Loucy (cell line): ENCODE data around the gene CAMTA1.

ENCODE experiments used
- H2AFZ ChIP-seq: fragments of 200-600 bp; sonication (generic); 2 replicates; pipeline ENCODE4 v1.6.0; 2016; ENCODE audit warnings: antibody characterized with exemption, mild to moderate bottlenecking, low read length, moderate library complexity
- H3F3A ChIP-seq: fragments of 200-600 bp; 2 replicates; pipeline ENCODE4 v1.6.0; 2016; ENCODE audit warnings: antibody characterized with exemption, low read depth, mild to moderate bottlenecking
- H3K27me3 ChIP-seq: fragments of 200-600 bp; sonication (generic); 2 replicates; pipeline ENCODE4 v1.6.1; 2014; ENCODE audit warnings: low read length, mild to moderate bottlenecking; ENCODE audit not compliant: insufficient read depth, poor library complexity, severe bottlenecking
- H3K36me3 ChIP-seq: fragments of 200-600 bp; sonication (generic); 2 replicates; pipeline ENCODE4 v1.6.1; 2016; ENCODE audit warnings: low read length; ENCODE audit not compliant: insufficient read depth
- H3K4me1 ChIP-seq: fragments of 200-600 bp; sonication (generic); 2 replicates; pipeline ENCODE4 v1.5.1; 2014; ENCODE audit warnings: low read length, mild to moderate bottlenecking; ENCODE audit not compliant: insufficient read depth, poor library complexity, severe bottlenecking
- H3K4me2 ChIP-seq: fragments of 200-600 bp; sonication (generic); 2 replicates; pipeline ENCODE4 v1.6.0; 2014; ENCODE audit warnings: antibody characterized with exemption, low read length, low read depth, mild to moderate bottlenecking; ENCODE audit not compliant: poor library complexity, severe bottlenecking
- H3K4me3 ChIP-seq: fragments of 200-600 bp; sonication (generic); 2 replicates; pipeline ENCODE4 v1.5.1; 2014; ENCODE audit warnings: low read length, mild to moderate bottlenecking, mixed read lengths; ENCODE audit not compliant: poor library complexity, severe bottlenecking
- H3K79me2 ChIP-seq: fragments of 200-600 bp; sonication (generic); 2 replicates; pipeline ENCODE4 v1.6.1; 2014; ENCODE audit warnings: low read length; ENCODE audit not compliant: insufficient read depth
- H3K9ac ChIP-seq: fragments of 200-600 bp; sonication (generic); 2 replicates; pipeline ENCODE4 v1.6.0; 2014; ENCODE audit warnings: mild to moderate bottlenecking, low read depth, low read length, moderate library complexity; ENCODE audit not compliant: poor library complexity, severe bottlenecking
- H3K9me2 ChIP-seq: fragments of 200-600 bp; sonication (generic); replicated peaks from 2 replicates; pipeline ENCODE4 v1.6.1; 2016; ENCODE audit warnings: low read depth, low read length, mixed read lengths
- H3K9me3 ChIP-seq: fragments of 200-600 bp; sonication (generic); 2 replicates; pipeline ENCODE4 v1.6.1; 2014; ENCODE audit warnings: mild to moderate bottlenecking, antibody characterized with exemption, low read length, low read depth; ENCODE audit not compliant: insufficient read depth
- H4K20me1 ChIP-seq: fragments of 200-600 bp; sonication (generic); 2 replicates; pipeline ENCODE4 v1.6.0; 2014; ENCODE audit warnings: antibody characterized with exemption, low read length, mild to moderate bottlenecking; ENCODE audit not compliant: insufficient read depth, poor library complexity, severe bottlenecking
- CTCF ChIP-seq: fragments of 200-600 bp; sonication (generic); conservative IDR thresholded peaks from 2 replicates; pipeline ENCODE4 v1.5.1; 2014; ENCODE audit warnings: mild to moderate bottlenecking, antibody characterized with exemption, low read length
- EZH2phosphoT487 ChIP-seq: fragments of 200-600 bp; IDR thresholded peaks from 2 replicates; pipeline ENCODE4 v1.6.1; 2018; ENCODE audit warnings: antibody characterized with exemption, mild to moderate bottlenecking, moderate library complexity, borderline replicate concordance

CAMTA1 gene

GRCh38 chr1:7366955-7367665, 581.9 kb downstream of the CAMTA1 start:
- Histone ChIP-seq H3K4me1 (no peaks in the 10 kb centered on the region), H3K4me3 (no peak overlapping the region), H2AFZ (no peak overlapping the region)

GRCh38 chr1:7369866-7370265, 584.6 kb downstream of the CAMTA1 start:
- no peaks in the 10 kb centered on the region for H3K27me3 ChIP-seq
- H3K9ac ChIP-seq, result no peak overlapping the region
- H3F3A ChIP-seq, result no peaks in the 10 kb centered on the region
- no peaks in the 10 kb centered on the region for H3K4me1 ChIP-seq
- H3K9me2 ChIP-seq, result no peaks in the 10 kb centered on the region
- no peak overlapping the region for H3K4me3 ChIP-seq
- H3K9me3 ChIP-seq, result no peaks in the 10 kb centered on the region; the same call in 1 of the 2 replicates
- TF ChIP-seq EZH2phosphoT487, result no peak
- TF ChIP-seq CTCF, result no peak
- H4K20me1 ChIP-seq, result no peaks in the 10 kb centered on the region
- no peaks in the 10 kb centered on the region for H3K79me2 ChIP-seq
- H3K36me3 ChIP-seq, result no peaks in the 10 kb centered on the region
- no peak overlapping the region for H2AFZ ChIP-seq
- H3K4me2 ChIP-seq, result no peak overlapping the region

More at GRCh38 chr1:7366955-7367665, 581.9 kb downstream of the CAMTA1 start:
- Histone ChIP-seq H3K36me3 (no peaks in the 10 kb centered on the region), H3F3A (no peaks in the 10 kb centered on the region), H3K27me3 (no peaks in the 10 kb centered on the region), H3K9me2 (no peaks in the 10 kb centered on the region), H4K20me1 (no peaks in the 10 kb centered on the region), H3K9me3 (peaks cover 3% of the 10 kb centered on the region; the same call in 1 of the 2 replicates), H3K9ac (no peak overlapping the region), H3K79me2 (no peaks in the 10 kb centered on the region), H3K4me2 (no peak overlapping the region)
- no peak for TF ChIP-seq CTCF
- TF ChIP-seq EZH2phosphoT487, result no peak

- Histone ChIP-seq H3K79me2 (no peaks in the 10 kb centered on the region), H4K20me1 (no peaks in the 10 kb centered on the region), H3K27me3 (no peaks in the 10 kb centered on the region), H3K4me3 (no peak overlapping the region), H3K4me1 (no peaks in the 10 kb centered on the region), H3K9me3 (no peaks in the 10 kb centered on the region; the same call in 1 of the 2 replicates), H3K36me3 (no peaks in the 10 kb centered on the region), H3K9me2 (no peaks in the 10 kb centered on the region), H3K9ac (no peak overlapping the region), H2AFZ (no peak overlapping the region), H3F3A (no peaks in the 10 kb centered on the region), H3K4me2 (no peak overlapping the region)
- TF ChIP-seq CTCF, result no peak
- no peak for TF ChIP-seq EZH2phosphoT487
Measured at GRCh38 chr1:7371926-7372325, 586.7 kb downstream of the CAMTA1 start.
